OCI-LY1 (cell line): ENCODE measurements around the gene ARMC7.
A peak's percentile ranks its signal among the peaks of the same experiment; 100 is the strongest.
"Not testable (repeated sequence)": the region's sequence is repeated elsewhere in the genome, so short reads cannot be mapped to it uniquely, and the experiment has no call there.

Experiments
- H2AFZ ChIP-seq: fragments of 200-600 bp; sonication (generic), shearing (Covaris generic); 2 replicates; pipeline ENCODE4 v1.6.0; 2014; ENCODE audit warnings: antibody characterized with exemption, mild to moderate bottlenecking, low read length
- H3F3A ChIP-seq: fragments of 200-600 bp; sonication (generic), shearing (Covaris generic); 2 replicates; pipeline ENCODE4 v1.6.0; 2014; ENCODE audit warnings: mild to moderate bottlenecking, antibody characterized with exemption, low read length, moderate library complexity; ENCODE audit not compliant: insufficient read depth
- H3K27ac ChIP-seq: fragments of 200-600 bp; sonication (generic); 2 replicates; pipeline ENCODE4 v1.5.1; 2014; ENCODE audit warnings: low read length, mixed run types, mild to moderate bottlenecking, low read depth; ENCODE audit not compliant: poor library complexity, severe bottlenecking
- H3K27me3 ChIP-seq: fragments of 200-600 bp; sonication (generic); 2 replicates; pipeline ENCODE4 v1.6.0; 2014; ENCODE audit warnings: antibody characterized with exemption, mild to moderate bottlenecking, low read length, moderate library complexity; ENCODE audit not compliant: insufficient read depth
- H3K36me3 ChIP-seq: fragments of 200-600 bp; sonication (generic); 2 replicates; pipeline ENCODE4 v1.6.1; 2014; ENCODE audit warnings: mild to moderate bottlenecking, antibody characterized with exemption, low read length, moderate library complexity, mixed read lengths; ENCODE audit not compliant: insufficient read depth
- H3K4me1 ChIP-seq: fragments of 200-600 bp; sonication (generic); 2 replicates; pipeline ENCODE4 v1.5.1; 2014; ENCODE audit warnings: mild to moderate bottlenecking, low read length, moderate library complexity; ENCODE audit not compliant: insufficient read depth, severe bottlenecking
- H3K4me2 ChIP-seq: fragments of 200-600 bp; sonication (generic), shearing (Covaris generic); 2 replicates; pipeline ENCODE4 v1.6.1; 2014; ENCODE audit warnings: low read length
- H3K4me3 ChIP-seq: fragments of 200-600 bp; sonication (generic); 2 replicates; pipeline ENCODE4 v1.5.1; 2014; ENCODE audit warnings: low read length, low read depth, mild to moderate bottlenecking, mixed read lengths; ENCODE audit not compliant: poor library complexity, severe bottlenecking
- H3K79me2 ChIP-seq: fragments of 200-600 bp; shearing (Covaris generic); 2 replicates; pipeline ENCODE4 v1.6.1; 2016; ENCODE audit warnings: mixed run types, low read length, mixed read lengths; ENCODE audit not compliant: insufficient read depth
- H3K9ac ChIP-seq: fragments of 200-600 bp; sonication (generic), shearing (Covaris generic); 2 replicates; pipeline ENCODE4 v1.6.1; 2014; ENCODE audit warnings: mild to moderate bottlenecking, low read length, mixed read lengths
- H3K9me2 ChIP-seq: fragments of 200-600 bp; sonication (generic), shearing (Covaris generic); 2 replicates; pipeline ENCODE4 v1.6.1; 2014; ENCODE audit warnings: low read depth, mild to moderate bottlenecking, low read length, mixed read lengths
- H3K9me3 ChIP-seq: fragments of 200-600 bp; shearing (Covaris generic); 2 replicates; pipeline ENCODE4 v1.6.1; 2014; ENCODE audit warnings: low read length, mixed read lengths
- H4K20me1 ChIP-seq: fragments of 200-600 bp; sonication (generic), shearing (Covaris generic); 2 replicates; pipeline ENCODE4 v1.6.0; 2016; ENCODE audit warnings: mild to moderate bottlenecking, low read length; ENCODE audit not compliant: insufficient read depth
- CTCF ChIP-seq: fragments of 200-600 bp; sonication (generic), shearing (Covaris generic); IDR thresholded peaks from 2 replicates; pipeline ENCODE4 v1.5.1; 2017; ENCODE audit warnings: mild to moderate bottlenecking, antibody characterized with exemption, low read length, moderate library complexity, mixed read lengths
- EZH2 ChIP-seq: fragments of 200-600 bp; sonication (generic), shearing (Covaris generic); IDR thresholded peaks from 2 replicates; pipeline ENCODE4 v1.8.0; 2017; ENCODE audit warnings: borderline replicate concordance, mixed run types, mild to moderate bottlenecking, antibody characterized with exemption, low read length, moderate library complexity, mixed read lengths

ARMC7 gene

GRCh38 chr17:75126954-75127353, 17.2 kb downstream of the ARMC7 start:
- H4K20me1 ChIP-seq = no peaks in the 10 kb centered on the region
- no peaks in the 10 kb centered on the region for H3K79me2 ChIP-seq
- no peak for TF ChIP-seq EZH2
- TF ChIP-seq CTCF = no peak
- H3K9ac ChIP-seq = no peak overlapping the region
- H3K4me3 ChIP-seq = no peak overlapping the region
- H3K4me1 ChIP-seq = peaks cover 35% of the 10 kb centered on the region
- H3F3A ChIP-seq = no peaks in the 10 kb centered on the region
- H3K27me3 ChIP-seq = no peaks in the 10 kb centered on the region
- peaks cover 19% of the 10 kb centered on the region; the same call in 1 of the 2 replicates for H3K36me3 ChIP-seq
- H3K4me2 ChIP-seq = no peak overlapping the region
- peak overlapping the region; percentile 60 for H3K27ac ChIP-seq
- H3K9me2 ChIP-seq = no peaks in the 10 kb centered on the region
- H2AFZ ChIP-seq = no peak overlapping the region
- H3K9me3 ChIP-seq = no peaks in the 10 kb centered on the region

- not testable (repeated sequence) for H3K9me2 ChIP-seq, H3K4me3 ChIP-seq, H3K4me2 ChIP-seq, H3F3A ChIP-seq, H3K79me2 ChIP-seq, H3K9me3 ChIP-seq, H4K20me1 ChIP-seq, H2AFZ ChIP-seq, H3K9ac ChIP-seq, H3K27me3 ChIP-seq
- H3K36me3 ChIP-seq = peaks cover 19% of the 10 kb centered on the region; the same call in 1 of the 2 replicates
- H3K27ac ChIP-seq = peak overlapping the region; percentile 60
- peaks cover 43% of the 10 kb centered on the region for H3K4me1 ChIP-seq
These were observed 18.2 kb downstream of the ARMC7 start for GRCh38 chr17:75127936-75128335.

- Histone ChIP-seq H3K79me2 (no peaks in the 10 kb centered on the region), H3K27me3 (no peaks in the 10 kb centered on the region), H3K4me2 (no peak overlapping the region), H3K27ac (no peak overlapping the region), H4K20me1 (no peaks in the 10 kb centered on the region), H3K9ac (no peak overlapping the region), H3F3A (no peaks in the 10 kb centered on the region), H2AFZ (no peak overlapping the region), H3K36me3 (peaks cover 19% of the 10 kb centered on the region; the same call in 1 of the 2 replicates), H3K4me1 (peaks cover 43% of the 10 kb centered on the region), H3K4me3 (no peak overlapping the region), H3K9me2 (no peaks in the 10 kb centered on the region), H3K9me3 (no peaks in the 10 kb centered on the region)
- no peak for TF ChIP-seq EZH2
- TF ChIP-seq CTCF = no peak
These were observed 19.1 kb downstream of the ARMC7 start for GRCh38 chr17:75128694-75129505.

GRCh38 chr17:75129576-75129975, 19.8 kb downstream of the ARMC7 start:
- Histone ChIP-seq H3F3A (no peaks in the 10 kb centered on the region; the same call in 1 of the 2 replicates), H3K4me2 (no peak overlapping the region; the same call in 1 of the 2 replicates), H3K4me3 (no peak overlapping the region), H3K36me3 (peaks cover 20% of the 10 kb centered on the region; the same call in 1 of the 2 replicates), H3K79me2 (no peaks in the 10 kb centered on the region), H2AFZ (no peak overlapping the region), H3K27ac (no peak overlapping the region), H3K9me3 (no peaks in the 10 kb centered on the region), H3K4me1 (peaks cover 43% of the 10 kb centered on the region), H3K9ac (no peak overlapping the region), H3K27me3 (no peaks in the 10 kb centered on the region), H4K20me1 (no peaks in the 10 kb centered on the region), H3K9me2 (no peaks in the 10 kb centered on the region)
- TF ChIP-seq CTCF (no peak), EZH2 (no peak)
